Thyroid gland (tissue), 4 donors: ENCODE data around the gene CEP350. TPM values are rescaled to one million over a fixed set of nuclear protein-coding genes. Genes with fewer than 3 reads are reported as not detected.

ENCODE experiments used
- DNase-seq, 2 donors: peaks; one replicate each; pipeline ENCODE4 v3.0.0-alpha.2; 2019
- H3K27ac ChIP-seq, 3 donors: fragments of 200-600 bp; sonication (generic); 1 replicate in 2 of 3; 2 replicates in 1 of 3; pipeline ENCODE4 v1.5.1; 2016 to 2019; ENCODE audit warnings: mild to moderate bottlenecking in 1 of 3, moderate library complexity in 1 of 3
- H3K27me3 ChIP-seq: fragments of 200-600 bp; sonication (generic); one replicate; pipeline ENCODE4 v1.5.1; 2019
- H3K36me3 ChIP-seq, 2 donors: fragments of 200-600 bp; sonication (generic); one replicate each; pipeline ENCODE4 v1.5.1; 2016 to 2019
- H3K4me1 ChIP-seq, 2 donors: fragments of 200-600 bp; sonication (generic); one replicate each; pipeline ENCODE4 v1.5.1; 2017 to 2019
- H3K4me3 ChIP-seq, 3 donors: fragments of 200-600 bp; sonication (generic); replicated peaks in 1 of 3; 1 replicate in 2 of 3; 2 replicates in 1 of 3; pipeline ENCODE4 v1.5.1; 2016; ENCODE audit warnings: mild to moderate bottlenecking in 1 of 3
- H3K9me3 ChIP-seq: fragments of 200-600 bp; sonication (generic); one replicate; pipeline ENCODE4 v1.5.1; 2017
- POLR2A ChIP-seq, 2 donors: fragments of 450-650 bp; IDR thresholded peaks; one replicate each; pipeline ENCODE4 v1.6.1; 2017; ENCODE audit warnings: antibody characterized with exemption in 2 of 2, mild to moderate bottlenecking in 2 of 2, moderate library complexity in 1 of 2
- WGBS, 2 donors: methylation state at CpG; one replicate each; pipeline ENCODE4 v1.1.5; 2017; 5-methylcytosine and 5-hydroxymethylcytosine counted together
- intact Hi-C: fragments of 100-400 bp; cut with DNase I; formaldehyde crosslinking; loops from one replicate; pipeline ENCODE4 v1.15.1; 2023
- total RNA-seq, 4 donors: library from RNA; depleted of rRNA; stranded (reverse); fragments of >200 nt; gene quantifications; one replicate each; pipeline ENCODE4 v1.2.3, GENCODE V29; 2016
- TF ChIP-seq, protein P1 (sequence below), 6 experiments: fragments of 200-600 bp in 3 of 6; fragments of 450-650 bp in 3 of 6; sonication (generic) in 3 of 6; IDR thresholded peaks; one replicate each; pipeline ENCODE4 v1.5.1; 2016 to 2019; ENCODE audit warnings: antibody characterized with exemption in 6 of 6, mild to moderate bottlenecking in 2 of 6, inconsistent platforms in 1 of 6, moderate library complexity in 1 of 6

Gene CEP350
- total RNA-seq, 4 donors from 2014 or later: 58.3 to 78.1 (median 65.2) TPM

DNA sequence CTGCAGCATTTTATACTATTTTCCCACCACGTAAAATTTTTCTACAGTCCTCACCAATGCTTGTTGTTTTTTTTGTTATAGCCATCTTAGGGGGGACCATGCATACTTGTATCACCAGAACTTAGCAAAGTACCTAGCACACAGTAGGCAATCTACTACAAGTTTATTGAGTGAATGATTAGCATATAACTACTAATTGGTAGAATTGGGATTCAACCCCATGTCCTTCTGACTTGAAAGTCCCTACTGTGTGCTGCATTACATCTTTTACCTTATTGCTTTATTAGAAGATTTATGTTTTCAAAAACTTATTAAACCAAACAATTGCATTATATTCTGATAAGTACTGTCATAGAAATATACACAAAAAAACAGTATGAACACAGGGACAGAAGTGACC, 92.1 kb downstream of the CEP350 start:
- Histone ChIP-seq H3K4me3 (no peak overlapping the region), H3K27ac (no peak overlapping the region), H3K27me3 (no peaks in the 10 kb centered on the region), H3K9me3 (no peaks in the 10 kb centered on the region), H3K4me1 (no peaks in the 10 kb centered on the region), H3K36me3 (peaks cover 46 to 60% of the 10 kb centered on the region in 2 donors)
- WGBS, 2 donors: 97 to 98% methylated on average over 1 of the region's 1 CpG
- DNase-seq: no peak
- intact Hi-C loops: no loop called here
- TF ChIP-seq, protein P1, sequence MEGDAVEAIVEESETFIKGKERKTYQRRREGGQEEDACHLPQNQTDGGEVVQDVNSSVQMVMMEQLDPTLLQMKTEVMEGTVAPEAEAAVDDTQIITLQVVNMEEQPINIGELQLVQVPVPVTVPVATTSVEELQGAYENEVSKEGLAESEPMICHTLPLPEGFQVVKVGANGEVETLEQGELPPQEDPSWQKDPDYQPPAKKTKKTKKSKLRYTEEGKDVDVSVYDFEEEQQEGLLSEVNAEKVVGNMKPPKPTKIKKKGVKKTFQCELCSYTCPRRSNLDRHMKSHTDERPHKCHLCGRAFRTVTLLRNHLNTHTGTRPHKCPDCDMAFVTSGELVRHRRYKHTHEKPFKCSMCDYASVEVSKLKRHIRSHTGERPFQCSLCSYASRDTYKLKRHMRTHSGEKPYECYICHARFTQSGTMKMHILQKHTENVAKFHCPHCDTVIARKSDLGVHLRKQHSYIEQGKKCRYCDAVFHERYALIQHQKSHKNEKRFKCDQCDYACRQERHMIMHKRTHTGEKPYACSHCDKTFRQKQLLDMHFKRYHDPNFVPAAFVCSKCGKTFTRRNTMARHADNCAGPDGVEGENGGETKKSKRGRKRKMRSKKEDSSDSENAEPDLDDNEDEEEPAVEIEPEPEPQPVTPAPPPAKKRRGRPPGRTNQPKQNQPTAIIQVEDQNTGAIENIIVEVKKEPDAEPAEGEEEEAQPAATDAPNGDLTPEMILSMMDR (IDR thresholded peaks at IDR 0.05): no peak
- no peak for TF ChIP-seq POLR2A (IDR thresholded peaks at IDR 0.05)

DNA sequence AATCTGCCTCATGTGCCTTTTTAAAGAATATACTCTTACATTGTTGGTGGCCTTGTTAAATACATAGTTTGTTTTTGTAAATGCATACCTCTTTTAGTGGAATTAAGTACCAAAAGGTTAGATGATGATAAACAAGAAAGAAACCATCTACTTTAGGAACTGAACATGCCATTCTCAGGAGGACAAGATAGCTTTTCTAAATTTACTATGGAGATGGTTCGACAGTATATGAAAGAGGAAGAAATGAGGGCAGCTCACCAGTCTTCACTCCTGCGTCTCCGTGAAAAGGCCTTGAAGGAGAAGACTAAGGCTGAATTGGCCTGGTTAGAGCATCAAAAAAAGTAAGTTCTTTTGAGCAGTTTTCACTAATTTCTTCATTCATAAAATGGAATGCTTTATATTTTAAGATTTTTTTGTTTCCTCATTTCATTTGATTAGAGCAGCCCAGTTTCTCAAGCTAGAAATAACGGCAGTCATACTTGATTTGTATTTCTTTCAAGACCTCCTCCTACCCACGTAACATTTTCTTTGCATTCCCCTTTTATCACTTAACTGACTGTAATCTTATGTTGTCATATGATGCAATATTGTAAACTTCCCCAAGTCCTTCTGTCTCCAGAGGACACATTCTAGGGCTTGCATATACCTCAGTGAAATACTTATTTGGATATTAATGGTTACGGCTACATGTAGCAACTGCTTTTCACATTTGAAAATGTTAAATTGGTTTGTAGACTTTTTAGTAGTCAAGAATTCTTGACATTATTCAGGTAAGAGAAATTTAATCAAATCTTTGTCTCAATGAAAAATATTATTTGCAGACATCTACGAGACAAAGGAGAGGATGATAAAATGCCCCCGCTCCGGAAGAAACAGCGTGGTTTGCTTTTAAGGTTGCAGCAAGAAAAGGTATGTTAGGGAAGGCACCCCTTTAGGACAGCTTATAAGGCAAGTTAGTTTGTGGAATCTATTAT, 99.3 kb downstream of the CEP350 start:
- no peak for TF ChIP-seq POLR2A (IDR thresholded peaks at IDR 0.05)
- TF ChIP-seq, protein P1 (IDR thresholded peaks at IDR 0.05): no peak
- Histone ChIP-seq H3K36me3 (peaks cover 30 to 53% of the 10 kb centered on the region in 2 donors), H3K4me3 (no peak overlapping the region), H3K9me3 (no peaks in the 10 kb centered on the region), H3K27ac (no peak overlapping the region), H3K4me1 (no peaks in the 10 kb centered on the region), H3K27me3 (no peaks in the 10 kb centered on the region)
- intact Hi-C loops: no loop called here
- no peak for DNase-seq
- WGBS, 2 donors: 96 to 98% methylated on average over 10 of the region's 10 CpGs

DNA sequence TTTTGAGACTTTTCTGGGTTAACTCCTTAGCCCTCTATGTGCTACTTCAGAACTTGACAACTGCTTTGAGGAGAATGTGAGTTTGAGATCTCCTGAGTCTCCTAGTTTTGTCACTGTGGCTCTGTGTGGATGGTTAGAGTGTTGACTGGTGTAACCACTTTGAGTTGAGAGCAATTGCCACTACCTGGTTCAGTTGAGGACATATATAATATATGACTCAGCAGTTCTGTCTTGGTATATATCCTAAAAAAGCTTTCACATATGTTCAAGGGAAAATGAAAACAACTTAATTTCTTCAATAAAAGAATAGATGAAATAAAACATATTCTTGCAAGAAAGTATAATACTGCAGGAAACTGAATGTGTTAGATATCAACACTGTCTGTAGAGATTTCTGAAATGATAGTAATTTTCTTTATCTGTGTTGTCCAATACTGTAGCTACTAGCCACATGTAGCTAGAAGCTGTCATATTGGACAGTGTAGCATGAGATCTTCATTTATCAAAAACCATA, 103.3 kb downstream of the CEP350 start:
- intact Hi-C loops: no loop called here
- Histone ChIP-seq H3K27me3 (no peaks in the 10 kb centered on the region), H3K4me3 (no peak overlapping the region), H3K4me1 (no peaks in the 10 kb centered on the region), H3K9me3 (no peaks in the 10 kb centered on the region), H3K27ac (no peak overlapping the region), H3K36me3 (peaks cover 42 to 43% of the 10 kb centered on the region in 2 donors)
- TF ChIP-seq, protein P1 (IDR thresholded peaks at IDR 0.05): no peak
- no peak for TF ChIP-seq POLR2A (IDR thresholded peaks at IDR 0.05)
- no peak for DNase-seq

DNA sequence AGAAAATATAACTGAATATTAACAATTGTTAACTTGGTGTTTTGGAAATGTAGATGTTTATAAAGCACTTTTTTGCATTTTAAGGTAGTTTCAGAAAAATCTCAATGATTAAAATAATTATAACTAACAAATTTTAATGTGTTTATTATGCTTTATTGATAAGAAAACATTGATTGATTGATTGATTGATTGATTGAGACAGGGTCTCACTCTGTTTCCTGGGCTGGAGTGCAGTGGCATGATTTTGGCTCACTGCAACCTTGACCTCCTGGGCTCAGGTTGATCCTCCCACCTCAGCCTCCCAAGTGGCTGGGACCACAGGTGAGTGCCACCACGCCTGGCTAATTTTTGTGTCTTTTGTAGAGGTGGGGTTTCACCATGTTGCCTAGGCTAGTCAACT, 106.4 kb downstream of the CEP350 start:
- no peaks in the 10 kb centered on the region for H3K9me3 ChIP-seq
- peaks cover 36 to 46% of the 10 kb centered on the region in 2 donors for H3K36me3 ChIP-seq
- H3K27ac ChIP-seq: no peak overlapping the region
- intact Hi-C loops: no loop called here
- TF ChIP-seq, protein P1 (IDR thresholded peaks at IDR 0.05): no peak
- TF ChIP-seq POLR2A (IDR thresholded peaks at IDR 0.05): no peak
- H3K4me3 ChIP-seq: no peak overlapping the region
- DNase-seq: no peak
- H3K27me3 ChIP-seq: no peaks in the 10 kb centered on the region
- WGBS, 2 donors: 100% methylated on average over 1 of the region's 1 CpG
- no peaks in the 10 kb centered on the region for H3K4me1 ChIP-seq

DNA sequence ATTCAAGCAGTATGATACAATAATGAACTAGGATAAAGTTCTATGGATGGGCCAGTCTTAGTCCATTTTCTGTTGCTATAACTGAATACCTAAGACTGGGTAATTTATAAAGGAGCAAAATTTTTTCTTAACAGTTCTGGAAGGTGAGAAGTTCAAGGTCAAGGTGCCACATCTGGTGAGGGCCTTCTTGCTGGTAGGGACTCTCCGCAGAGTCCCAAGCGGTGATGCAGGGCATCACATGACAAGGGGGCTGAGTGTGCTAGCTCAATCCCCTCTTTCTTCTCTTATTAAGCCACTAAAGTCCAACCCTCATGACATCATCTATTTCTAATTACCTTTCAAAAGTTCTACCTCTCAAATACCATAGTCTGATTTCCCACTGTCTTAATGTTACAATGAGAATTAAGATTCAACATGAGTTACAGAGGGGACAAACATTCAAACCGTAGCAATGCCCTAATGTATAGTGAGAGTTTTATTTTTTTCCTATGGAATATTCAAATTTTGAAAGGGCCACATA, 107.9 kb downstream of the CEP350 start:
- Histone ChIP-seq H3K27ac (no peak overlapping the region), H3K36me3 (peaks cover 37 to 50% of the 10 kb centered on the region in 2 donors), H3K9me3 (no peaks in the 10 kb centered on the region), H3K4me1 (no peaks in the 10 kb centered on the region), H3K4me3 (no peak overlapping the region), H3K27me3 (no peaks in the 10 kb centered on the region)
- WGBS, 2 donors: 94 to 97% methylated on average over 3 of the region's 3 CpGs
- no peak for DNase-seq
- TF ChIP-seq, protein P1 (IDR thresholded peaks at IDR 0.05): no peak
- no peak for TF ChIP-seq POLR2A (IDR thresholded peaks at IDR 0.05)
- intact Hi-C loops: no loop called here
